Measurements from ENCODE around the gene ZBTB16.

GRCh38 chr11:114207096-114207495 is 147.6 kb downstream of the ZBTB16 start:
- no peak for TF ChIP-seq POLR2AphosphoS5 (IDR thresholded peaks at IDR 0.05; ENCODE audit: low read depth)
- TF ChIP-seq CTCF (IDR thresholded peaks at IDR 0.05; ENCODE audit: insufficient read depth, low read length): no peak
- no peak for TF ChIP-seq GABPA (IDR thresholded peaks at IDR 0.05; ENCODE audit: low read depth)
- TF ChIP-seq SPI1 (IDR thresholded peaks at IDR 0.05; ENCODE audit: borderline replicate concordance, low read depth): no peak

All from HL-60 (cell line).